ENCODE results near the gene MCOLN1.

Gene MCOLN1

DNA sequence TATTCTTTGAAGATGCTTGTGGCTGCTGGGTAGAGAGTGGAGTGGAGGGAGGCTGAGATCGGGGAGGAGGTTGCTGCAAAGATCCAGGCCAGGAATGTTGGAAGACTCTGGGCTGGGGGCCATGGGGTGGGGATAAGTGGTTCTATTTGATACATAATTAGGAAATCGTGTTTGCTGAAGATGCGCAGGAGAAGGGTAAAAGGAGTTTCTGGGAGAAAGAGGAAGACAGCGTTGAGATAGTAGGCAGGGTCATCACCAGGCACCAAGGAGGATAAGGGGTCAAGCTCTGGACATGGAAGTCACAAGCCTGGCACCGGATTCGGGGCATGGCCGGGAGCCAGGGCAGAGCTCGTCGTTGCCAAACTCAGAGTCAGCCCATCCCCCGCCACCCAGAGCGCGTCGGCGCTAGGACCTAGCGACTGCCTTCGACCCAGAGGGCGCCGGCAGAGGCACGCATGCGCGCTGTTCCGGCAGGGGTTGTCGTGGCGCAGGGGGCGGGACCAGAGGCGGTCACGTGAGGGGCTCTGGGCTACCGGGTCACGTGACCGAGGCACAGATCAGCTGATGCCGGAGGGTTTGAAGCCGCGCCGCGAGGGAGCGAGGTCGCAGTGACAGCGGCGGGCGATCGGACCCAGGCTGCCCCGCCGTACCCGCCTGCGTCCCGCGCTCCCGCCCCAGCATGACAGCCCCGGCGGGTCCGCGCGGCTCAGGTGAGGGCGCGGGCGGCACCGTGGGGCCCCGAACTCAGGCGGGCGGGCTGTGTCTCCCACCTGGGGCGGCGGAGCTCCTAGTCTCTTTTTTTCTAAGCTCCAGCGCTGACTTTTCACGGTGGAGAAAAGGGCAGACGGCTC is at the start of gene MCOLN1:
Gene MCOLN1, plus strand, starts transcription at position 553 of the 851 bp plus-strand sequence. Its CDS starts 127 bp downstream, at position 680.
- DNase-seq (ENCODE audit: low spot score) = peak; percentile 99

DNA sequence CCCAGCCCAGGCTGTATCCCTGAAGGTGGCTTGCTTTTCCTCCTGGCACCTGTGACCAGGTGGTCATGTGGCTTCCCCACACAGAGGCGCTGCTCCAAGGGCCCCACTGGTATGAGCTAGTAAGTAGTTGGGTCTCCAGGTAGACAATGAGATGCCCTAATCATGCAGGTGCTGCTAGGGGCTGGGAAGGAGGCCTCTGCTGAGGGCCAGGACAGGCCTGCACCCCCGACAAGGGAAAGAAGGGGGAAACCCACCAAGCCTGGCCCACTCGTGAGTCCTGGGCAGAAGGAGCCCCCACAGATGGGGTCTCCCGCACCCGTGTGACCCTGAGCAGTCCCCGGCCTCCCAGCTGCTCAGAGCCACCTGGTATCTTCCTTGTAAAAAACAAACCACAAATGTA is 46.8 kb upstream of the MCOLN1 start:
- DNase-seq (ENCODE audit: low spot score) = no peak

DNA sequence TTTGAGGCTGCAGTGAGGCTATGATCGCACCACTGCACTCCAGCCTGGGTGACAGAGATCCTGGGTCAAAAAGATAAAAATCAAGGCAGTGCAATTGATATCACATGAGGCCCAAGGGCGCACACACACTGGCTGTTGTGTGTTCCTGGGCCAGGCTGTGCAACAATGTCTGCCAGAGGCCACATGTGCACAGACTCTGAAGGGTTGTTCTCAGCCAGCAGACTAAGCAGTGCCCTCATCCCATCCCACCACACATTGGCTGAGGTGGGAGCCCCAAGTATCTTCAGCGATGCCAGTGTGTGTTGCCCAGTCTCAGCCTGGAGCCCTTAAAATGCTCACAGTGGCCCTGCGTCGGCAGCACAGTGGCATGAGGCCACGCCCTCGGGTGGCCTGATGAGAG is 46.2 kb upstream of the MCOLN1 start:
- DNase-seq (ENCODE audit: low spot score) = no peak

DNA sequence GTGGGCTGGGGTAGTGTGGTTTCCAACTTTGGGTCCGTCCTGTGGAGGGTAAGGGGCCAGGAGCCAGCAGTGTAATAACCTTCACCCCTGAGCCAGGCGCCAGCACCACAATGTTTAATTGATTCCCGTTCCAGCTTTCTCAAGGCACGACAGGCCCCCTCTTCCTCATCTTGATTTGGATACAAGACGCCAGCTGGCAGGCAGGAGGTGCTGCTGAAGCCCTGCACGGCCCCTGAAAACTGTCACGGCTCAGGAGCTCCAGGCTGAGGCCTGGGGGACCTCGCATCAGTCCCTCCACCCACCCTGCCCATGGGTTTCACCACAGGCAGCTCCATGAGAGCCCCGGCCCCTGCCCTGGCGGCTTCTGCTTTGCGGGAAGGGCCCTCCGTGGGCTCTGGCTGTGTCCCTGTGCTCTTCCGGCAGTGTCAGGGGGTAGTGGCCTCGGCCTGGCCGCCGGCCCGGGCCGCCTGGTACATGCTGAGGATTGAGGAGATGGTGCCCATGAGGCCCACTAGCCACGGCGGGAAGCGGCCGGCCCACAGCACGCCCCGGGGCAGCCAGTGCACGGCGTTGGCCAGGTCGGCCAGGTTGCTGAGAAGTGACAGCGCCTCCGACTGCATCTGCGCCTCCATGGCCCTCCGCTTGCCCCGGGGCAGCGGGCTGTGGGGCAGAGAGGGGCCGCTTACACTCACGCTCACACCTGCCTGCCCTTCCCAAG is 45.5 kb upstream of the MCOLN1 start:
- no peak for DNase-seq (ENCODE audit: low spot score)

DNA sequence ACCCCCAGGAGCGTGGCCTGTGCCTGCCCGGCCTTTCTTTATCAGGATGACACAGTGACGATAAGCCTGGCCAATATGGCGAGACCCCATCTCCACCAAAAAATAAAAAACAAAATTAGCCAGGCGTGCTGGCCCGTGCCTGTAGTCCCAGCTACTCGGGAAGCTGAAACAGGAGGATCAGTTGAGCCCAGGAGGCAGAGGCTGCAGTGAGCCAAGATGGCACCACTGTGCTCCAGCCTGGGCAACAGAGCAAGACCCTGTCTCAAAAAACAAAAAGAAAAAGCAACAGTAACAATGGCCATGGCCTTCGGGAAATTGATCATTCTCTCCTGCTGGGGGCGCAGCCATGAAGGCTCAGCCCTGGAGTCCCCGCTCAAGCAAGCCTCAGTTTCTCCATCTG is 44.7 kb upstream of the MCOLN1 start:
- DNase-seq (ENCODE audit: low spot score) = no peak

DNA sequence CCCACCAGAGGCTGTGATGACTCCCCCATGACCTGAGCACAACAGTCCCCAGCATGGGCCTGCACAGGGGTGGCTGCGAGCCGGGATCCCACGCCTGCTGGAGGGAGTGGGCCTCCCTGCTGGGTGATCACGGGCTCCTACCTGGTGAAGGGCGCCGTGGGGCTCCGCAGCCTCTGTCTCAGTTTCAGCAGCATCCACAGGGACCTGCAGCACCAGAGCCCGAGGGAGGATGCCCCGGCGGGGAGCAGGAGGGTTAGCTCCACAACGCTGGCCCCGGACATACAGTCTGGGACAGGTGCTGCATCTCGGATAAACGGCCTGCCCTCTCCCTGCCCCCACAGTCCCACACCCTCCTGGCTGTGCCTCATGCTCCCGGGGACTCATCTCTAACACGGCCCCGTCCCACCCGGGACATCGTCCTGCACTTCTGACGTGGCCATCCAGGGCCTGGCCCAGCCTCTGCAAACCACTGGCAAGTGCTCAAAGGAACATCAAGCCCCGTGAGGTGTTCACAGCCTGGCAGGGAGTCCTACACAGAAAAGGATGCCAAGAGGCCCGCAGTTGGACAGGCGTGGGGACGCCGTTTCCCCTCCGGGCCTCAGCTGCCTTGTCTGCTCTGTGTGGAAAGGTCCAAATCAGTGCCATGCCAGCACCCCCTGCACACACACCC is 44.1 kb upstream of the MCOLN1 start:
- DNase-seq (ENCODE audit: low spot score) = no peak

DNA sequence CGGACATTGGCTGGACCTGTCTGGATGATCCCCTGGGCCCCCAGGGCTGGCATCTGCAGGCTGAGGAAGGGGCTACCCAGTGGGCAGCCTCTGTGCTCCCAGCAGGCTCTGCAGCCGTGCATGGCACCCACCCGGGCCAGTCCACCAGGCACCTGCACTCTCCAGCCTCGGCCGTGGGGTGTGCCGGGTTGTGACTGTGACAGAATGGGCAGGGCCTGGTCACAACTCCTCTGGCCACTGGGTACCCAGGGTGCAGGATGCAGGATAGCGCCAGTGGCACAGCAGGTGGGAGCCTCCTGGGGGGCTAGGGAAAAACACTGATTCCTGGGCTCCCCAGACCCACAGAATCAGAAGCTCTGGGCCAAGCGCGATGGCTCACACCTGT is 43.6 kb upstream of the MCOLN1 start:
- DNase-seq (ENCODE audit: low spot score) = no peak

DNA sequence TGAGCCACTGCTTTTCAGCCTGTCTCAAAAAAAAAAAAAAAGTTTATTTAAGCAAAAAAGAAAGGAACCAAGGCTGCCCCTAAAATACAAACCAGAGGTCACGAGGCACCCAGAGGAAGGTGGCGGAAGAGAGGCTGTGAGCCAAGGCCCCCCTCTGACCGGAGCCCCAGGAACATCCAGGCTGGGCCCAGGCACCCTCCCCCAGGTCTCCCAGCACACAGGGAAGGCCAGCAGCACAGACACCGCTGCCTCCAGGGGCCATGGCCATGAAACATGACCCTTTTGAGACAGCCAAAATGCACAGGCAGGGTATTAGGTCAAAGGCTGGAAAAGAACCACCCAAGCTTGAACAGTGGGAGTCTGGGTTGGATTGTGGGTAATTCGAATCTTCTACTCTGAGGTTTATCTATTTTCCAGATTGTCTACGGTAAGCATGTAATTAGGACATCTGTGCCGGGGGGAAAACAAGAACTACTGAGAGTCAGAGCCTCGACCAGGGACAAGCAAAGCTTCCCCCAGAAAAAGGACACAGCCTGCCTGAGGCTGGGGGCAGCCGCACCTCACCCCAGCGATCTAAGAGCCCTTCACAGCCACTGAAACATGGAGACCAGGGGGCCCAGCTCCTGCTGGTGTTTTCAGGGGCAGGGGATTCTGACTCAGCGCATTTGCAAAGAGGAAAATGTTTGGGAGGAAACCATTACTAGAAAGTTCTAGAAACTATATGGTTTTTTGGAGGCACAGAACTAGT is 42.0 kb upstream of the MCOLN1 start:
- DNase-seq (ENCODE audit: low spot score) = no peak

DNA sequence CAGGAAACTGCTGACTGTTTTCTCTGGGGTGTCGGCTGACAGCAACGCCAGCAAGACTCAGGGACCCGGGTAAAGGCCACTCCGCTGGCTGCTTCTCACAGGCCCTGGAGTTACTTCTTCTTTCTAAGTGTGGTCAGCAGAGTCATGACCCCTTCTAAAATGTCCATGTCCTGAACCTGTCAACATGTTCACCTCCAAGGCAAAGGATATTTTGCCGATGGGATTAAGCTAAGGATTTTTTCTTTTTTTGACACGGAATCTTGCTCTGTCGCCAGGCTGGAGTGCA is 41.5 kb upstream of the MCOLN1 start:
- DNase-seq (ENCODE audit: low spot score) = no peak

DNA sequence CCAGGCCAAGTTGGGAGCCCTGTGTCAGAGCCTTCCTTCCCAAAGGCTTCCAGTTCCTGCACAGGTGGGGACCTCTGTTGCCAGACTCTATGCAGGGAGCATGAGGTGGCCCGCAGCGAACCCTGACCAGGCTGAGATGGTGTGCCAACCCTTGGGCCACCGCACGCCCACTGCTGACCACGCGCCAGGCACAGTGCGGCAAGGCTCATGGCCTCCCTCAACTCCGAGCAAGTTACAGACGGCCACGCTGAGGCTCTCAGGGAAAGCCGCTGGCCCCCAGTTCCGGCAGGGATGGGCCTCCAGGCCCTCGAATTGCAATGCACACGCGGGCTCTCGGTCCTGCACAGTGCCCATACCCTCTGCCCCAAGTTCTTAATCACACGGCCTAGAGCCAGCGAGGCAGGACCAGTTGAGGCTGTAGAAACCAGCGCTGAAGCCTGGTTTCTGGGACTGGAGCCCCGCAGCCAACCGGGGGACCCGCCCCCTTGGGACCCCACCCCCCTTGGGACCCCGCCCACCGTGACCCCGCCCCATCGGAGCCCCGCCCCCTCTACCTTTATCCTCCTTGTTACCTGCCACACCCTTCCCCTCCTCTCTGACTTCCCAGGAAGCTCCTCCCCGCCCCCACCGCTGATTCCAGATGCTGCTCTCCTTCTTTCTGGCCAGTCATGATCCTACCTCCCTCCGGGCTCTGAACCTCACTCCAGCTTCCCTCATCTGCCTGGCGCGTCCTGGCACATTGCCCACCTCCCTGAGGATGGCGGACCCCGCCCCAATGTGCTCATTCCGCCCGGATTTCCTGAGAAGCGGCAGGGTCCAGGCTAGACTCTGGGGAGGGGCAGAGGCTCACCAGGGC is 39.6 kb upstream of the MCOLN1 start:
- no peak for DNase-seq (ENCODE audit: low spot score)

DNA sequence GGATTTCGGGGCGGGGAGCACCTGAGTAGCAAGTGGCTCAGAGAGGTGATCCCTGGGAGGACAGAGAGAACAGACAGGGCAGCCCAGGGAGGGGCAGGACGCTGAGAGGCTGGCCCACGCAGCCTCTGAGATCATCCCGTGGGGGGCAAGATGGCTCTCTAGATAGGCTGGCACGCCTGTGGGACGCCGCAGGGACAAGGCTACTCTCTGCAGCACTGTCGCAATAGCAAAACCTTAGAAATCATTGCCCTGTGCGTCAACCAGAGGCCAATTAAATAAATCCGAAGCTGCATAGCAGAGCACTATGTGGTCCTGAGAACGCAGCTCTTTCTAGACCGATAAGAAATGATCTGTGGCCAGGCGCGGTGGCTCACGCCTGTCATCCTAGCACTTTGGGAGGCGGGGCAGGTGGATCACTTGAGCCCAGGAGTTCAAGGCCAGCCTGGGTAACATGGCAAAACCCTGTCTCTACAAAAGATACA is 38.7 kb upstream of the MCOLN1 start:
- no peak for DNase-seq (ENCODE audit: low spot score)

DNA sequence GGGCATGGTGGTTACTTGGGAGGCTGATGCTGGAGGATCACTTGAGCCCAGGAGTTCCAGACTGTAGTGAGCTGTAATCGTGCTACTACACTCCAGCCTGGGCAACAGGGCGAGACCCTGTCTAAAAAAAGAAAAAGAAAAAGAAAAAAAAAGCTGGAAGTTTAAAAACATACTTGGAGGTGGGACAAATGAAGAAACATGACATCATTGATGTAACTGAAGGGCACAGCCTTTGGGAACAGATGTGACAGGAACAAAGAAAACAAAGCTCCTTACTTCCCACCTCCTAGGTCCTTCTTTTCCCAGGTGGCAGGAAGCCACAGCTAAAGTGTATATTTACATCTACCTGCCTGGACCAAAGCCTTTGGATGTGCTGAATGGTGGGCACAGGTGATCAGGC is 35.5 kb upstream of the MCOLN1 start:
- no peak for DNase-seq (ENCODE audit: low spot score)

DNA sequence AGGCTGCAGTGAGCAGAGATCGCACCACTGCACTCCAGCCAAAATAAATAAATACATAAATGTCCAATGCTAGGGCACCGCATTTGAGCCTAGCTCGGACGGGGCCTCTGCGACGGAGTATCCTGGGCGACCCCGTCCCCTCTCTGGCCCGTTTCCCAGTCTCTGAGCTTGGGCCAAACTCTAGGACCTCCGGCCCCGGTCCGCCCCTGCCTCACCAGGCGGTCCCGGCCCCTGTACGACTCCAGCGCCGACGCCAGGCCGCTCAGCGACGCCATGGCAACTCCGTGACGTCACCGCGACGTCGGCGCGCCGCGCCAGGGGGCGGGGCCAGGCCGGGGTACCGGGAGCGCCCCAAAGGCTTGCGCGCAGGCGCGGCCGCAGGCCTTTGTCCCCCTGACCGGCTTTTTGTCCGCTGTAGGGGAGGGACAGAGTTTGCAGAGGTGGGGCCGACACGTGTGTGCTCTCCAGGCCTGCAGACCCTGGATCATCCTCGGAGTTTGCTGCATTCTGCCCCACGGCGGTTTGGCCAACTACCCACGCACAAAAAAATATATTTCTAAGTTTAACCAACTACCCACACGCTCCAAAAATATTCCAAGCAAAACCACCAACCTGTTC is 33.6 kb upstream of the MCOLN1 start, which contains the start of gene PEX11G:
Gene PEX11G, minus strand, starts transcription at position 300 of the 618 bp plus-strand sequence. Its CDS starts 25 bp downstream, at position 275.
- peak; percentile 90 for DNase-seq (ENCODE audit: low spot score)

DNA sequence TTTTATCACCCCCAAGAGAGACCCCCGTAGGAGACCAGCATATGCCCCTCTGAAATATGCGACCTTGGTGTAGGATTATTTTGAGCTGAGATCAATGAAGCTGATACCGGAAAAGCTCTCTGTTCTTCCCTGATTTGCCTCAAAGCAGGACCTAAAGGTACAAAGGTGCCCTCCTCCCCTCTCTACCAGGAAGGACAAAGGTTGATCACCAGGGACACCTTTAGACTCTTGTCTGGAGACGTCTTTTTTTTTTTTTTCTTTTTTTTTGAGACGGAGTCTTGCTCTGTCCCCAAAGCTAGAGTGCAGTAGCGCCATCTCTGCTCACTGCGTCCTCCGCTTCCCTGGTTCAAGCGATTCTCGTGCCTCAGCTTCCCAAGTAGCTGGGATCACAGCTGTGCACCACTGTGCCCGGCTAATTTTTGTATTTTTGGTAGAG is 32.8 kb upstream of the MCOLN1 start:
- DNase-seq (ENCODE audit: low spot score) = no peak

DNA sequence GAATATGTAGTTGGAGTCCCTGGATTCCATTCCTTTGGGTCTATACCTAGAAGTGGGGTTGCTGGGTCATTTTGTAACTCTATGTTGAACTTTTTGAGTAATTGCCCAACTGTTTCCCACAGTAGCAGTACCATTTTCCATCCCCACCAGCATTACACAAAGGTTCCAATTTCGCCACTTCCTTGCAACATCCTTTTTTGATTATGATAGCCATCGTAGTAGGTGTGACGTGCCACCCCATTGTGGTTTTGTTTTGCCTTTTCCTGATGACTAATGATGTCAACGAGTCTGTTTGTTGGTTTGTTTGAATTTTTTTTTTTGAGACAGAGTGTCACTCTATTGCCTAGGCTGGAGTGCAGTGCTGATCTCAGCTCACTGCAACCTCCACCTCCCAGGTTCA is 30.3 kb upstream of the MCOLN1 start:
- no peak for DNase-seq (ENCODE audit: low spot score)

DNA sequence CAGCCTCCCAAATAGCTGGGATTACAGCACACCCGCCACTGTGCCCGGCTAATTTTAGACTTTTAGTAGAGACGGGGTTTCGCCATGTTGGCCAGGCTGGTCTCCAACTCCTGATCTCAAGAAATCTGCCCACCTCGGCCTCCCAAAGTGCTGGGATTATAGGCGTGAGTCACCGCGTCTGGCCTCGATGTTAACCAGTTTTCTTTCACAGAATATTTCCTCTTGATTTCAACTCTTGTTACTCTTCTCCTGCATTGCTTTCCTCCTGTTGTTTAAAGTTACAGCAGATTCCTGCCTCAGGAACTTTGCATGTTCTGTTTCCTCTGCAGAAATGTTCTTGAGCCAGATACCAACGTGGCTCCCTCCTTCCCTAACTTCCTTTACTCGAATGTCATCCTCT is 29.9 kb upstream of the MCOLN1 start:
- DNase-seq (ENCODE audit: low spot score) = no peak

DNA sequence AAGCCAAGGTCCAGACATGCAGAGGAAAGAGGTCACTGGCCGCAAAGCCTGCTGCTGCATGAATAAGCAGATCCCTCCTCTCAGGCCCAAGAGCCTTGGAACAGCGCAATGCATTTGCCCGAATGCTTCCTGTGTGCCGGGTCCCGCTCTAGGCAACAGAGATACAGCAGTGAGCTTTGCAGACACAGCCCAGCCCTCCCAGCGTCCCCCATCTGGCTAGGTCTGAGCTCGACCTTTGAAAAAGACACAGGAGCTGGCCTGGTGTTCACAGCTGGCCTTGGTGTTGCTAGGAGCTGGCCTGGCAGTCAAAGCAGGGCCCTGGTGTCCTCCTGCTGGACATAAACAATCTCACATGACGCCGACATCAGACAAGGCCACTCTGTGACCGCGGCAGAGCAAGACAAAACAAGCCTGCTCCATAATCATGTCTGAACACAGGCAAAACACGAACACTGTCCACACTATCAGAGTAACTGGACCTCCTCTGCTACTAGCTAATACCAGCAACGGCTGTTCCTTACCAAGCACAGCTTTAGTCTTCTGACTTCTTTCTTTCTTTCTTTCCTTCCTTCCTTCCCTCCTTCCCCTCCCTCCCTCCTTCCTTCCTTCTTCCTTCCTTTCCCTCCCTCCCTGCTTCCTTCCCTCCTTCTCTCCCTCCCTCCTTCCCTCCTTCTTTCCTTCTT is 27.9 kb upstream of the MCOLN1 start:
- DNase-seq (ENCODE audit: low spot score) = no peak

DNA sequence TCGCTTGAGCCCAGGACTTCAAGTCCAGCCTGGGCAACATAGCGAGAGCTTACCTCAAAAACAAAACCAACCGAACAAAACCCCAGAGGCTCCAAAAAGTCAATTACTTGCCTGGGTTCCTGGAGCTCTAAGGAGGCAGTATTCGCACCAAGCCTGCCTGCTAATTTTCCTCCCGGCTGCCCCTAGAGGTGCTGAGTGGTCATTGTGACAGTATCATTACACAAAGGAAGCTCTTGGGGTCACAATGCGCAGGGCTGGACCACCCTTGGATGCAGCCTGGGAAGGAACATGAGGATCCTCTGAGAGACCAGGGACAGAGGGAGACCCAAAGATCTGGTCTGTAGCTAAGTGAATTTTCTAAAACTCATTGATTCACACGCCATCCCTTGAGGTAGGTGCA is 25.1 kb upstream of the MCOLN1 start:
- DNase-seq (ENCODE audit: low spot score) = no peak

DNA sequence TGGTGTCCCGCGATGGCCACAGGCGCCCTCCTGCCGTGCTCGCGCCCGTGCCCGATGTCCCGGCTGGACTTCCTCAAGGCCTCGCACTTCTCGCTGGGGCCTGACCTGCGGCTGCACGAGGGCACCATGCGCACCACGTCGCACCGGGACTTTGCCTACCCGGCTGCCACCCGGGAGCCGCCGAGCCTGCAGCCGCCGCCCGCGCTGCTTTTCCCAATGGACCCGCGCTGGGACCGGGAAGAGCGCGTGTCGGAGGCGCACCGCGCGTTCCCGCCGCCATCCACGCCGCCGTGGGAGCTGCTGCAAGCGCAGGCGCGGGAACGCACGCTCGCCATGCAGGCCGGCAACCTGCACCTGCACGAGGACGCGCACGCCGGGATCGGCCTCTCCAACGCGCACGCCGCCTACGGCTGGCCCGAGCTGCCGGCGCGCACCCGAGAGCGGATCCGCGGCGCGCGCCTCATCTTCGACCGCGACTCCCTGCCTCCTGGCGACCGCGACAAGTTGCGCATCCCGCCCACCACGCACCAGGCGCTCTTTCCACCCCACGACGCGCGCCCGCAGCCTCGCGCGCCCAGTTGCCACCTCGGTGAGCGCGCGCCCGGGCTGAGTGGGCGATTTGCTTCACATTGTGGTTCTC is 21.5 kb upstream of the MCOLN1 start:
- peak; percentile 30 for DNase-seq (ENCODE audit: low spot score)

DNA sequence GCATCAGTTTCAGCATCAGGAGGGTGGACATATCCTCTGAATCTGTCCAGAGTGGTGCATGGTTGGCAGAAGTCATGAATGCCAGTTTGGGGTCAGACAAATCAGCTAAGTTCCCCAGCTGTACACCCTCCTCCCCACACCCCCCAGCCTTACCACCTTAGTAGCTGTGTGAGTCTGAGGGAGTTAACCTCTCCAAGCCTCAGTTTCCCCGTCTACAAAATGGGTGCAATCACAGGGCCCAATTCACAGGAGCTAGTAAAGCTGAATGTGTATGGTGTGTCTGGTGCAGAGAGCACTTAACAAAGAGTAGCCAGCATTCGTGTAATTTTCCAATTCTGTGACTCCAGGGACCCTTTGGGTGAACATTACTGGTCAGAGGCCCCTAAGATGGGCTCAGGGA is 19.9 kb upstream of the MCOLN1 start:
- DNase-seq (ENCODE audit: low spot score) = no peak

All from hematopoietic multipotent progenitor cell treated with erythropoietin and hydrocortisone succinate and interleukin-3 and kit ligand, for 15 days (in vitro differentiated cells).